Activated CD8-positive, alpha-beta memory T cell treated with anti-CD3 and anti-CD28 coated beads, Interleukin-2, amount 50 U/mL, for 48 hours (primary cell): ENCODE data around the gene GUCA2A.

Source experiments
- DNase-seq: peaks from one replicate; pipeline ENCODE4 v3.0.0-alpha.2; 2020

GUCA2A gene

DNA sequence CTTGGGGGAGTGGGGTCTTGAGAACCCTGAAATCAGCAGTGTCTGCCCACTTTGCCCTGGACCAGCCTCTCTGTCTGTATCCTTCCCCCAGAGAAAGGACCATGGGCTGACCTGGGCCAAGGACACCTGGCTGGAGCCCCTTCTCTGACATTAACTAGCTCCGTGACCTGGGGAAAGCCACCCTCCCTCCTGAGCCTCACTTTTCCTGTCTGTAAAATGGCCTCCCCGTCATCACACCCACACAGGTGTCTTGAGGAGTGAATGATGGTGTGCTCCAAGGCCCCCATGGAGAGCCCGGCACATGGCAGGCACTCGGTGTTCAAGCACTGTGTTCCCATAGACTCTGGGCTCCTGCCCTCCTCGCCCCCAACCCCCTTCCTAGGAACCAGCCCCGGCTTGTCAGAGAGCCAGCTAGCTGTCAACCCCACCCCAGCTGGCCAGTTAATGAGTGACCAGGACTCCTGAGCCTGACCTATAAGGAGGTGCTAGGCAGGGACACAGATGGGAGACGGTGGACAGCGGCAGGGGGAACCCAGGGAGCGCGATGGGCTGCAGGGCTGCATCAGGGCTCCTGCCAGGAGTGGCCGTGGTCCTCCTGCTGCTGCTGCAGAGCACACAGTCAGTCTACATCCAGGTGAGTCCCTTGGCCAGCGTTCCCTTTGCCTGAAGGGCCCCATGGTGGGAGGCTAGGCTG is 11.5 kb downstream of the GUCA2A start, which contains the start of gene GUCA2B:
Gene GUCA2B (plus strand): TSS at position 504 of the 694 bp plus-strand sequence. CDS start 41 bp downstream, at position 545.
- DNase-seq: no peak

DNA sequence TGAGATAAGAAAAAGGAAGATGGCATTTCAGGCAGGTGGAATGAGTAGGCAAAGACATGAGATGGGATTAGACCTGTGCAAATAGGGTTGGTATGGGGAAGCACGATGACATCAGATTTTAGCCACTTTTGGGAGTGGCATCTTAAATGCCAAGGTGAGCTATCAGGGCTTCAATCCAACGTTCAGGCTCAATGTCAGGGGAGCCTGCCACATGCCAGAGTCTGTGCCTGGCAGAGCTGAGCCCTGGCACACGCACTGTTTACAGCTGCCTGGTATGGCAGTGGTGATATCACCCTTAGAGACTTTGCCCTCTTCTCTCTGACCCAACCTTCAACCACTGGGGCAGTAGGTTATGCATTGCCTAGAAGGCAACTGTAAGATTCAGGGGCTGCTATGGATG is 12.4 kb downstream of the GUCA2A start:
- no peak for DNase-seq

- no peak for DNase-seq
These were observed 13.9 kb downstream of the GUCA2A start for GRCh38 chr1:42150651-42151050.

GRCh38 chr1:42148166-42148565 is 16.4 kb downstream of the GUCA2A start:
- no peak for DNase-seq

DNA sequence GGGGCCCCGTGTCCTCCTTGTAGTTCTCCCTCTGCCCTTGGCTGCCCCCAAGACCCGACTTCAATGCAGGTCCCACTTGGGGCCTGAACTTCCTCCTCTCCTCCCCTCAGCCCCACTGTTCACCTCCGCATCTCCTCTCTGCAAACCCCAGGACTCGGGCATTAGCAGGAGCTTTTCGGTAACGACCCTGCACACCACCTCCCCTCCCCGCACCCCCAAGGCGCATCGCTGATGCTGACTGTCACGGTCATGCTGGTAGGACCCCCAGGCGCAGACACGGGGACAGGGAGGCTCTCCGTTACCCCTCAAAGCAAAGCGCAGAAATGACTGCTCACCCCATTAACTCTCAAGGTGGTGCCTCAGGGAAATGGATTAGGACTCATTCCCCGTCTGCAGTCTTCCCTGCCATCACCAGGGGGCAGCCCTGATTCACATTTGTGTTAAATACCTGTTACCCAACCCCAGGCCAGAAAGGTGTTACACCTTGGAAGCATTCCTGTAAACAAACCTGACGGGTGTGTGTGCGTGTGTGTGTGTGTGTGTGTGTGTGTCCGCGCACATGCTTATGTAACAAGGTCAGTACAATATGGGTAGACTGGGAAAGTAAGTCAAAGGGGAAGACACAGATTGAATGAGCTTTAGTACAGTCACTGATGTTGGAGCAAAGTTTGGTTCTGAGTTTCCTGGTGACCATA is 17.8 kb downstream of the GUCA2A start:
- peak; percentile 82 for DNase-seq

DNA sequence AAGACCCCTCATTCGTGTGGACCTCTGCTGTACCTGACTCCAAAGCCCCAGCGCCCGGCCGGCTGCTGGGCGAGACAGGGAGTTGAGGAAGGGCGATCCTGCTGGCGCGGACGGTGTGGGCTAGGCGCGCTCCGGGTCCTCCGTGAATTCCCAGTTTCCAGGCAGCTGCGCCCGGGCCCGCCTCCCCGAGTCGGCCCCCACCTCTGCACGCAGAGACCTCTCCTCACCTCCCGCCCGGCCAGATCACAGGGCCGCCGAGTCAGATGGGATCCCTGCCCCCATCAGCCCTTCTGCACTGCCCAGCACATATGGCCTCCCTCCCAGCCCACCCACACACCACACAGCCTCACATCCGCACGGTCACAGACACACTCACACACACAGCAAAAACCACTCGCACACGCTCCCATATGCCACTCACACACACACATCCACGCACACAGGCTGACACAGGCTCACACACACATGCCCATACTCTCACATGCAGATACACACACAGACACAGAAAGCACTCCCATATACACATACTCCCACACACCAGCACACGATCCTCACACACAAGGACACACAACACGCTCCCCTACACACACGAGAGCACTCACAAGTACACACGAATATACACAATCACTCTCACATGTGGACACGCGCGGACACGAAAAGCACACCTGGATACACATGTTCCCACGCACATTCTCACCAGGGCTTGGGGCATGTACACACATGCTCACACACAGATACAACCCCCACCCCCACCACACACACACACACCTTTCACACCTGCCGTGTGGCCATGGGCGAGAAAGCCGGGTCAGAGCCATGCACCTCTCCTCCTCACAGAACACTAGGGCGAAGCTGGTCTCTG is 18.6 kb downstream of the GUCA2A start:
- DNase-seq: no peak

DNA sequence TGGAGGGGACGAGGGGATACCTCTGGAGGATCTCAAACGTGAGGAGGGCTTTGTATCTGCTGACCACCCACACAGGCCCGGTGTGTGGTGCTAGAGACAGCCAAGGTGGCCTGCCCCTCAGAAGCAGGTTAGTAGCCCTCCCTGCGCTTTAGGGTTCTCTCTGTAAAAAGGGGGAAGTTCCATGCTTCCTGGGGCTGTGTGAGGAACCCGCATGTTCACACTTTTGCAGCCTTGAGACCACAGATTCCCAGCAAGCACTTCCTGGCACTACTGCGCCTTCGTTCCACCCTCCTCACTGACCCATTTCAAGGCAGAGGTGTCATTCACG is 19.2 kb downstream of the GUCA2A start:
- no peak for DNase-seq

GRCh38 chr1:42144711-42145388 is 19.7 kb downstream of the GUCA2A start:
- DNase-seq: no peak

- no peak for DNase-seq
These were observed 20.4 kb downstream of the GUCA2A start for GRCh38 chr1:42143896-42144710.

- no peak for DNase-seq
These were observed 21.5 kb downstream of the GUCA2A start for GRCh38 chr1:42142894-42143675.

DNA sequence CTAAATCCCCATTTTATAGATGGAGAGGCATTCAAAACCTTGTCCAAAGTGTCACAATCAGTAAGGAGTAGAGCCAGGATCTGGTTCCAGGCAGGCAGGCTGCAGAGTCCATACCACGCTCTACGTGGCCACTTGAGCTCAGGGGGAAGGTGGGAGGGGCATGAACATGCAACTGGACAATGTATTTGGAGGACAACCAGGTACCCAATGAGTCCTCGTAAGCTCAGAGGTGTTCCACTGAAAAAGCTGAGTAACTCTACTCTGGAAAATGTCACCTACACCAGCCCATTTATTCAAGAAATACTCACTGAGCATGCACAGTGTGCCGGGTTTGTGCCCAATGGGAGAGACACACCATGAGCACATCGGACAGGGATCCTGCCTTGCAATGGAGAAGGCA is 22.6 kb downstream of the GUCA2A start:
- no peak for DNase-seq

DNA sequence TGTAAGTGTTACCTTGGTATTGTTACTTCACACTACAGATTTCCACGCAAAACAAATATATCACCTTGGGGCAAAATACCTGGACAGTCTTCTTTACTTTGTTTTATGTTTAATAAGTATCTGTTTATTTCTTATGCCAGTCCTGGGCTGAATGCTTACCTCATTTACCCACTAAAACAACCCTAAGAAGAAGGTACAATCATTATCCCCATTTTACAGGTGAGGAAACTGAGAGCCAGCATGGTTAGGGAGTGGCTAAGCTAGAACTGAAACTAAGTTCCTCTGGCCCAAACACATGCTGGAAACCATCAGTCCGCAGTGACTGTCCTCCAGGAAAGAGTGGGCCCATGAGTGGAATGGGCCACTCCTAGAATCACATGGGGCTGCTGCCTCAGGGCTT is 24.4 kb downstream of the GUCA2A start:
- DNase-seq: no peak

- DNase-seq: no peak
These were observed 25.1 kb downstream of the GUCA2A start for GRCh38 chr1:42139444-42139843.

GRCh38 chr1:42138586-42138985 is 26.0 kb downstream of the GUCA2A start:
- DNase-seq: no peak

- no peak for DNase-seq
These were observed 26.8 kb downstream of the GUCA2A start for GRCh38 chr1:42137766-42138165.

DNA sequence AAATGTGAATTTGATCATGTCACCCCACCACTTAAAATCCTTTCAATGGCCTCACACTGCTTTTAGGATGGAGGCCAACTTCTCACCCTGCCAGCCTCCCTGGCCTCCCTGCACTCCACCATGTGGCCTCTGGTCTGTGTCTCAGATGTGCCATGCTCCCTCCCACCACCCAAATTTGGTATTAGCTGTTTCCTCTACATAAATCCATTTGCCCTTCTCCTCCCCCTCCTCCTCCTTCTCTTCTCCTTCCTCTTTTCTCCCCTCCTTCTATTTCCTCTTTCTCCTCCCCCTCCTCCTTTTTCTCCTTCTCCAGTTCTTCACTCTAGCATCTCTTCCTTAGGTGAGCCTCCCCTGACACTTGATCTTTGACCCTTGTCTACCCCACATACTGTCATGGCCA is 28.1 kb downstream of the GUCA2A start:
- DNase-seq: no peak

GRCh38 chr1:42135426-42135825 is 29.1 kb downstream of the GUCA2A start:
- DNase-seq: no peak

- no peak for DNase-seq
These were observed 30.6 kb downstream of the GUCA2A start for GRCh38 chr1:42133809-42134526.

- DNase-seq: no peak
These were observed 31.2 kb downstream of the GUCA2A start for GRCh38 chr1:42133390-42133789.

DNA sequence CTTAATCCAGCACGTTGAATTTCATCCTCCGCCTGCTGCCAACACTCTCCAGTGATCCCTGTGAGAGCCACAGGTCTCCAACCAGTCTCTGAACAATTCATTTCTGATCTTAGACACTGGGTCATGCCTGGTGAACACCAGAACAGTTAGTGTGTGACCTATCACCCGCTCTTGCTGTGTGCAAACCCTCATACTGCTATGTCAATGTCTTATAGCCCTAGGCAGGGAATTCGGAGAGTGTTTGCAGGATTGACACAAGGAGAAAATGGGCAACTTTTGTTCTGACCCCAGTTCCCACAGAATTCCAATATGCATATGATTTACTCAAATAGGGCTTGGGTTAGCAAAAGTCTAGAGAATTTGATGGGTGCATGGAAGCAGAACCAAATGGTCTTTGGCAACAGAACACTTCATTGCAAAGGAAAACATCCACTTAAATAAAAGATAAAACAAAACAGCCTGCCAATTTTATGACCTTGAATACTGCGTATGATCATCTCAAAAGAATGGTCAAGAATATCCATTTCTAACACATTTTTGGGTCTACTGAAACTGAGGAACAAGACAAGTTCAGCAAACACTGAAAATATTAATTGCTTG is 34.4 kb downstream of the GUCA2A start:
- no peak for DNase-seq
